ENCODE data around the gene KCNQ1. TPM values are rescaled to one million over a fixed set of nuclear protein-coding genes. Genes with fewer than 3 reads are reported as not detected.

The KCNQ1 gene
- total RNA-seq, 3 donors from 2014 or later (not counting 1 experiment from before 2014, with no cell fraction given): 1.9 to 7.8 (median 3.3) TPM

GRCh38 chr11:2783536-2784082 lies 338.8 kb downstream of the KCNQ1 start:
- Mint-ChIP-seq H3K4me1 (no peaks in the 10 kb centered on the region), H3K4me3 (no peak overlapping the region), H3K27me3 (ENCODE audit: low read depth in 2 of 2) (peaks cover 23 to 46% of the 10 kb centered on the region in 2 donors), H3K9me3 (no peaks in the 10 kb centered on the region), H3K36me3 (no peaks in the 10 kb centered on the region), H3K27ac (no peak overlapping the region)
- no peak for DNase-seq
- no peak for ATAC-seq
- H3K36me3 ChIP-seq (ENCODE audit: control insufficient read depth, insufficient read depth, low read length): no peaks in the 10 kb centered on the region
- intact Hi-C loops (cut with micrococcal nuclease): no loop called here
- peaks cover 4% of the 10 kb centered on the region for H3K4me1 ChIP-seq (ENCODE audit: control insufficient read depth, insufficient read depth, low read length)
- TF ChIP-seq CTCF (IDR thresholded peaks at IDR 0.05): no peak
- H3K4me3 ChIP-seq (ENCODE audit: low read length): no peak overlapping the region
- no peak overlapping the region for H3K27ac ChIP-seq (ENCODE audit: low read length)
- peaks cover 2% of the 10 kb centered on the region for H3K27me3 ChIP-seq (ENCODE audit: control insufficient read depth, insufficient read depth, low read length)
- H3K9me3 ChIP-seq (ENCODE audit: control insufficient read depth, insufficient read depth, low read length): no peaks in the 10 kb centered on the region

- no peak overlapping the region for H3K4me3 ChIP-seq (ENCODE audit: low read length)
- ATAC-seq (no peak), DNase-seq (no peak)
- H3K27ac ChIP-seq (ENCODE audit: low read length): no peak overlapping the region
- intact Hi-C loops (cut with micrococcal nuclease): no loop called here
- Mint-ChIP-seq H3K4me3 (no peak overlapping the region), H3K4me1 (peaks cover 0 to 6% of the 10 kb centered on the region in 2 donors), H3K36me3 (no peaks in the 10 kb centered on the region), H3K27ac (no peak overlapping the region), H3K9me3 (no peaks in the 10 kb centered on the region), H3K27me3 (ENCODE audit: low read depth in 2 of 2) (peaks cover 20 to 53% of the 10 kb centered on the region in 2 donors)
- H3K36me3 ChIP-seq (ENCODE audit: control insufficient read depth, insufficient read depth, low read length): no peaks in the 10 kb centered on the region
- peaks cover 11% of the 10 kb centered on the region for H3K4me1 ChIP-seq (ENCODE audit: control insufficient read depth, insufficient read depth, low read length)
- TF ChIP-seq CTCF (IDR thresholded peaks at IDR 0.05): no peak
- 89% methylated on average over 9 of the region's 10 CpGs for WGBS (ENCODE audit: insufficient coverage)
- H3K9me3 ChIP-seq (ENCODE audit: control insufficient read depth, insufficient read depth, low read length): no peaks in the 10 kb centered on the region
- H3K27me3 ChIP-seq (ENCODE audit: control insufficient read depth, insufficient read depth, low read length): peaks cover 5% of the 10 kb centered on the region
Measured at GRCh38 chr11:2787816-2788167, 343.0 kb downstream of the KCNQ1 start.

- Mint-ChIP-seq H3K4me1 (peaks cover 0 to 6% of the 10 kb centered on the region in 2 donors), H3K4me3 (no peak overlapping the region), H3K9me3 (no peaks in the 10 kb centered on the region), H3K27ac (no peak overlapping the region), H3K27me3 (ENCODE audit: low read depth in 2 of 2) (peaks cover 16 to 46% of the 10 kb centered on the region in 2 donors), H3K36me3 (no peaks in the 10 kb centered on the region)
- Histone ChIP-seq H3K27ac (ENCODE audit: low read length) (no peak overlapping the region), H3K9me3 (ENCODE audit: control insufficient read depth, insufficient read depth, low read length) (no peaks in the 10 kb centered on the region), H3K36me3 (ENCODE audit: control insufficient read depth, insufficient read depth, low read length) (no peaks in the 10 kb centered on the region), H3K27me3 (ENCODE audit: control insufficient read depth, insufficient read depth, low read length) (peaks cover 5% of the 10 kb centered on the region), H3K4me3 (ENCODE audit: low read length) (no peak overlapping the region), H3K4me1 (ENCODE audit: control insufficient read depth, insufficient read depth, low read length) (peaks cover 11% of the 10 kb centered on the region)
- no peak for TF ChIP-seq CTCF (IDR thresholded peaks at IDR 0.05)
- intact Hi-C loops (cut with micrococcal nuclease): no loop called here
- WGBS (ENCODE audit: insufficient coverage): 58% methylated on average over 21 of the region's 22 CpGs
- DNase-seq: peak in 1 of 2 donors; percentile 9
- no peak for ATAC-seq
Measured at GRCh38 chr11:2788168-2789071, 343.6 kb downstream of the KCNQ1 start.
